Heart left ventricle (tissue), 13 donors: ENCODE results near the gene FDXR.

Source experiments
- CTCF ChIP-seq, 12 donors: fragments of 200-600 bp; sonication (generic) in 4 of 12; IDR thresholded peaks; one replicate each; pipeline versions ENCODE4 v1.5.0 to v1.8.0; 2018 to 2022; ENCODE audit warnings: antibody characterized with exemption in 12 of 12, mild to moderate bottlenecking in 5 of 12
- POLR2A ChIP-seq, 2 donors: fragments of 450-650 bp; IDR thresholded peaks; one replicate each; pipeline ENCODE4 v1.6.1; 2017; ENCODE audit warnings: antibody characterized with exemption in 2 of 2, mild to moderate bottlenecking in 2 of 2, moderate library complexity in 2 of 2
- donor health status: ischemic (EF 13 %, LVEDD 7.1; RV severe dilation, severe dysfunction).
- donor health status: DM: no; HTN: yes; CAD: no.
- donor health status: DM: no; HTN: no; CAD: no.
- donor health status: ischemic (EF 25% LVEDD 6.9; RV normal size, moderate dysfunction).
- donor health status: ischemic (EF 25% LVEDD 5.7; RV mildly dilated, moderate dysfunction).
- donor health status: ischemic (EF 35%, LVEDD 5.7; RV mildly dilated, moderate dysfunction).
- donor health status: nonischemic (EF 11% LVEDD 7.7; RV severe dilation, severe dysfunction).
- donor health status: DM: yes; HTN: yes; CAD: no.
- donor health status: PGD.
- donor health status: ischemic (EF 29% LVEDD 5.4; RV normal size, mild dysfunction).
- donor health status: nonischemic (EF 23%, LVEDD 6.1; RV moderate dilation, normal function).

GRCh38 chr17:74830861-74831260 lies 41.9 kb downstream of the FDXR start:
- TF ChIP-seq CTCF (IDR thresholded peaks at IDR 0.05) (no peak), POLR2A (IDR thresholded peaks at IDR 0.05) (no peak)
